K562 (cell line): ENCODE measurements around the gene SDC3. TPM values are rescaled to one million over a fixed set of nuclear protein-coding genes. Genes with fewer than 3 reads are reported as not detected.

Source experiments
- ILK ChIP-seq: fragments of 450-650 bp; IDR thresholded peaks from 2 replicates; pipeline ENCODE4 v1.6.1; 2016; ENCODE audit warnings: missing genetic modification characterization, low read depth, mild to moderate bottlenecking, missing compliant biosample characterization, moderate library complexity, borderline replicate concordance
- KLF6 ChIP-seq: fragments of 250-450 bp; sonication (Bioruptor Pico); IDR thresholded peaks from 2 replicates; pipeline ENCODE4 v1.4.0; 2020; ENCODE audit warnings: mild to moderate bottlenecking, moderate library complexity, borderline replicate concordance
- MAZ ChIP-seq, 2 experiments: fragments of 450-650 bp in 1 of 2; sonication (generic) in 1 of 2; formaldehyde crosslinking; IDR thresholded peaks in 1 of 2; conservative IDR thresholded peaks in 1 of 2; 2 replicates each; pipeline versions ENCODE4 v1.4.0 to v1.5.0; 2020; ENCODE audit warnings: mild to moderate bottlenecking in 1 of 2, missing genetic modification reagents in 1 of 2
- ZHX1 ChIP-seq: fragments of 150-350 bp; conservative IDR thresholded peaks from 2 replicates; pipeline ENCODE4 v1.6.1; 2014; ENCODE audit warnings: low read length
- ZNF41 ChIP-seq: fragments of 250-450 bp; sonication (Bioruptor Pico); conservative IDR thresholded peaks from 2 replicates; pipeline ENCODE4 v1.4.0; 2020; ENCODE audit warnings: mild to moderate bottlenecking
- polyA plus RNA-seq, 8 experiments: library from polyadenylated mRNA; depleted of rRNA in 4 of 8; stranded (reverse) in 5 of 8; unstranded in 3 of 8; fragments of >200 nt; fragmentation: Nextera tagmentation in 2 of 8; fragmentation: Illumina TruSeq in 1 of 8; extraction: Ambion mirVana in 2 of 8; extraction: Trizol in 1 of 8; gene quantifications; 2 replicates each; pipeline versions ENCODE4 v1.2.1 to v1.2.3, GENCODE V29; 2011 to 2014; ENCODE audit warnings: inconsistent platforms in 1 of 8, missing spikeins in 1 of 8
- total RNA-seq, 7 experiments: library from RNA; depleted of rRNA in 6 of 7; stranded (reverse); fragments of >200 nt in 6 of 7; fragmentation: Illumina TruSeq in 2 of 7; extraction: Trizol in 2 of 7; gene quantifications; 2 replicates each; pipeline versions ENCODE4 v1.2.1 to v1.2.3, GENCODE V29; 2011 to 2021; ENCODE audit warnings: low replicate concordance in 1 of 7
- TF ChIP-seq, protein P1 (sequence below), 3 experiments: fragments of 200-800 bp in 1 of 3; sonication (Bioruptor generic) in 1 of 3; sonication (generic) in 1 of 3; formaldehyde crosslinking in 1 of 3; IDR thresholded peaks; 2 replicates each; pipeline versions ENCODE4 v1.6.1 to v1.8.0; 2016 to 2022; ENCODE audit warnings: mild to moderate bottlenecking in 2 of 3, missing compliant biosample characterization in 2 of 3, missing genetic modification characterization in 2 of 3, missing genetic modification reagents in 1 of 3
- TF ChIP-seq, protein P2 (sequence below): fragments of 200-800 bp; sonication (Bioruptor generic); IDR thresholded peaks from 2 replicates; pipeline ENCODE4 v1.6.1; 2017; ENCODE audit warnings: missing genetic modification characterization, missing compliant biosample characterization

The SDC3 gene
- total and polyA plus RNA-seq, 9 of the 15 experiments (the other 6 are each of a cell fraction or from before 2014, with no cell fraction given): 0.38 to 44.1 (median 12.1) TPM

GRCh38 chr1:30867537-30867936 is 41.0 kb downstream of the SDC3 start (continued):
- TF ChIP-seq, protein P1, sequence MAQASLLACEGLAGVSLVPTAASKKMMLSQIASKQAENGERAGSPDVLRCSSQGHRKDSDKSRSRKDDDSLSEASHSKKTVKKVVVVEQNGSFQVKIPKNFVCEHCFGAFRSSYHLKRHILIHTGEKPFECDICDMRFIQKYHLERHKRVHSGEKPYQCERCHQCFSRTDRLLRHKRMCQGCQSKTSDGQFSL (CRISPR knock-in tag; IDR thresholded peaks at IDR 0.05): no peak
- TF ChIP-seq, protein P1 (tag; IDR thresholded peaks at IDR 0.05): no peak
- TF ChIP-seq KLF6: no peak
- no peak for TF ChIP-seq ILK
- TF ChIP-seq ZNF41 (CRISPR knock-in tag): no peak
- TF ChIP-seq ZHX1: no peak
- TF ChIP-seq MAZ (CRISPR knock-in tag; conservative IDR thresholded peaks at IDR 0.05 in 1 of 2, IDR thresholded peaks at IDR 0.05 in 1 of 2): no peak
- TF ChIP-seq, protein P2, sequence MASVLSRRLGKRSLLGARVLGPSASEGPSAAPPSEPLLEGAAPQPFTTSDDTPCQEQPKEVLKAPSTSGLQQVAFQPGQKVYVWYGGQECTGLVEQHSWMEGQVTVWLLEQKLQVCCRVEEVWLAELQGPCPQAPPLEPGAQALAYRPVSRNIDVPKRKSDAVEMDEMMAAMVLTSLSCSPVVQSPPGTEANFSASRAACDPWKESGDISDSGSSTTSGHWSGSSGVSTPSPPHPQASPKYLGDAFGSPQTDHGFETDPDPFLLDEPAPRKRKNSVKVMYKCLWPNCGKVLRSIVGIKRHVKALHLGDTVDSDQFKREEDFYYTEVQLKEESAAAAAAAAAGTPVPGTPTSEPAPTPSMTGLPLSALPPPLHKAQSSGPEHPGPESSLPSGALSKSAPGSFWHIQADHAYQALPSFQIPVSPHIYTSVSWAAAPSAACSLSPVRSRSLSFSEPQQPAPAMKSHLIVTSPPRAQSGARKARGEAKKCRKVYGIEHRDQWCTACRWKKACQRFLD: no peak
